Measurements from ENCODE around the gene RALGPS1. TPM values are rescaled to one million over a fixed set of nuclear protein-coding genes. Genes with fewer than 3 reads are reported as not detected.

RALGPS1 gene
- total RNA-seq, 4 donors from 2014 or later: 4.7 to 18.1 (median 5.0) TPM

GRCh38 chr9:127232833-127233549, 318.4 kb downstream of the RALGPS1 start:
- TF ChIP-seq CTCF (IDR thresholded peaks at IDR 0.05; ENCODE audit: low read depth): no peak

GRCh38 chr9:127233550-127233949, 319.0 kb downstream of the RALGPS1 start:
- TF ChIP-seq CTCF (IDR thresholded peaks at IDR 0.05; ENCODE audit: low read depth): no peak

GRCh38 chr9:127233989-127234388, 319.4 kb downstream of the RALGPS1 start:
- no peak for TF ChIP-seq CTCF (IDR thresholded peaks at IDR 0.05; ENCODE audit: low read depth)

GRCh38 chr9:127237801-127238200, 323.2 kb downstream of the RALGPS1 start:
- TF ChIP-seq CTCF (IDR thresholded peaks at IDR 0.05; ENCODE audit: low read depth): no peak

- TF ChIP-seq CTCF (IDR thresholded peaks at IDR 0.05; ENCODE audit: low read depth): no peak
These were observed 326.8 kb downstream of the RALGPS1 start for GRCh38 chr9:127241354-127241753.

GRCh38 chr9:127244609-127245601, 330.3 kb downstream of the RALGPS1 start:
- no peak for TF ChIP-seq CTCF (IDR thresholded peaks at IDR 0.05; ENCODE audit: low read depth)

GRCh38 chr9:127245637-127246164, 331.1 kb downstream of the RALGPS1 start:
- TF ChIP-seq CTCF (IDR thresholded peaks at IDR 0.05; ENCODE audit: low read depth): no peak

Data from subcutaneous adipose tissue (tissue), 4 donors.